Activated gamma-delta T cell treated with Interleukin-2 at 50 U/mL for 16 hours (primary cell): ENCODE results near the gene UBE2M.

Experiments used
- DNase-seq: peaks from one replicate; pipeline ENCODE4 v3.0.0-alpha.2; 2020

UBE2M gene

DNA sequence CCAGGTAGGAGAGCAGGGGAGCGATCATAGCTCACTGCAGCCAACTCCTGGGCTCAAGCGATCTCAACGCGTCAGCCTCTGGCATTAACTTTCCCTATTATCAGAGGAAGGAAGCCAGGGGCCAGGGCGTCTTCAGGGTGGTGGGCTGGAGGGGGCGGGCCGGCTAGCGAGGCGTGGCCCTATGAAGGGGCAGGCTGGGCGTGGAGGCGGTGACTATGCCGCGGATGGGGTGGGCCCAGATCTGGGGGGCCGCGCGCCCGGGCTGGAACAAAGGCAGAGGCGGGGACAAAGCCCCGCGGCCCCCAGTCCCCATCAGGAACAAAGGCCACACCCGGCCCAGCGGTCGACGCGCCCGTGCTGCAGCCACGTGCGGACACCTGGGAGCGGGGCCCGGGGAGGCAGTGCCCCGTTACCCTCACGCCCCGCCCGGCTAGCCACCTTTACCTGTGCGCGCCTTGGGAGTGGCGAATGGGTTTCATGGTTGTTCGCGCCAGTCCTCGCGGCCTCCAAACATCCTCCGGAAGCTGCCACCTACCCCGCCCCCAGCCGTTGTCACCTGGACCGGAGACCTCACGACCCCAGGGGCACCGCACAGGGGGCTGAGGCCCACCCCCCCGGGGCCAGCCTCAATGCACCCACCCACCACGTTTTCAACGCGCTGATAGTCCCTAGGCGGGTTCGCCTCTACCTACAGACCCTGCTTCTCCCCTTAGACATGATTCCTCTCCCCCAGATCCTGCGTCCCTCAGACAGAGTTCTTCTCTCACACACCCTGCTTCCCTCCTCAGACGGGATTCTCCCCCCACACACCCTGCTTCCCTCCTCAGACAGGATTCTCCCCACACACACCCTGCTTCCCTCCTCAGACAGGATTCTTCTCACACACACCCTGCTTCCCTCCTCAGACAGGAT is 19.9 kb downstream of the UBE2M start:
- DNase-seq: peak; percentile 48

GRCh38 chr19:58536852-58537798 is 21.3 kb downstream of the UBE2M start:
- no peak for DNase-seq

GRCh38 chr19:58535857-58536256 is 22.6 kb downstream of the UBE2M start:
- no peak for DNase-seq

DNA sequence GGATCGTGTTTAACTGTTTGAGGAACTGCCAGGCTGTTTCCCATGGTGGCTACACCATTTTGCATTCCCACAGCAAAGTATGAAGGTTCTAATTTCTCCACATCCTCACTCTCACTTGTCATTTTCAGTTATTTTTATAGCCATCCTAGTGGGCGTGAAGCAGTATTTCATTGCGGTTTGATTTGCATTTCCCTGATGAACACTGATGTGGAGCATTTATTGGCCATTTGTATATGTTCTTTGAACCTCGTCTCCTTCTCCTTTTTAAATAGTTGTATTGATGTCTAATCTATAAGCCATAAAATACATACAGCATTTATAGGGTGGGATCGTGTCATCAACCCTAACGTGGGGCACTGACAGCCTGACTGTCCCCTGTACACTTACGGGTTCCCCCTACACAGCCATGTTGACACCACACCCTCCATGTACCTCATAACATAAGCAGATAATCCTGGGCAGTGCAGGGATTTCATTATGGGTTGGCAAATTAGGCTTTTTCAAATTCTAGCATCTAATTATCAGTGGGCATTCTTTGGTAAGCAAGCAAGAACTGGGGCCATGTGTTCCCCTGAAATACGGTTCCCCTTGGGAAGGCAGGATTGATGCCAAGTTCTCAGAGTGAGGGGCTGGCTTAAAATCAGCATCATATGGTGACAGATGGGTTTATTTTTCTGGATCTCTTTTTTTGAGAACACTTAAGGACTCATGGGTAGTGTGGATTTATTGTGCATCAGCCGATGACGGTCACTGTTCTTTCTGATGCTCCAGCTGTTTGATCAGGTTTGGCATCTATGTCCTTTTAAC is 27.2 kb downstream of the UBE2M start:
- DNase-seq: no peak

- DNase-seq: no peak
Observed at GRCh38 chr19:58529405-58529804, 29.0 kb downstream of the UBE2M start.

DNA sequence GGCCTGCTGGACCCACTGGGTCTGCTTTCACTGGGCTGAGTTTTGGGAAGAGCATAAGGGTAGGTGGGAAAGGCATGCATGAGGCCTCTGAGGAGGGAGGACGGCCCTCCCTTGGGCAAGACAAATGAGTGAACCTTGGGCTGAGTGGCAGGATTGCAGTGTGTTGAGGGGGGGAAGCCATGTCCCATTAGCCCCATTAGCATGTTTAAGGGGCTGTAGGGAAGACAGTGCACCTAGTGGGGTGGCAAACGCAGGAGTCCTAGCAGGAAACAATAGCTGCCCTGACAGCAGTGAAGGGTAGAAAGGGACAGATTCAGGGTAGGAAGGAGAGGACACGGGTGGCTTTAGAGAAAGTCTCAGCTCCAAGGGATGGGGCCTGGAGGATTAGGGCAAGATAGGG is 35.7 kb downstream of the UBE2M start:
- no peak for DNase-seq

GRCh38 chr19:58521651-58522050 is 36.8 kb downstream of the UBE2M start:
- no peak for DNase-seq

DNA sequence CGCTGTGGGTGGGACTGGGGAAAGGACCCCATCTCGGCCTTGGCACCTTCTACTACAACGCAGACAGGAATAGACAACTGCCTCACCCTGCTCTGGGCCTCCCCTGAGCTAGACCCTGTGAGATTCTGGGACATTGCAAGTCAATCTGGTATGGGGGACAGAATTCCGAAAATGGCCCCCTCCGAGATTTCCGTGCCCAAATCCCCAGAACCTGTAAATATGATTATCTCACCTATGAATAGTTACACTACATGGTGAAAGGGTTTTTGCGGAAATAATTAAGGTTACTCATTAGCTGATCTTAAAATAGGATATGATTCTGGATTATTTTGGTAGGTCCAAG is 38.2 kb downstream of the UBE2M start:
- no peak for DNase-seq

GRCh38 chr19:58519355-58520256 is 38.8 kb downstream of the UBE2M start, which contains the start of gene ZBTB45:
TSS of gene ZBTB45 (minus strand) at chr19:58519810. CDS start at chr19:58517673, 2,137 bp downstream.
- DNase-seq: peak; percentile 83

DNA sequence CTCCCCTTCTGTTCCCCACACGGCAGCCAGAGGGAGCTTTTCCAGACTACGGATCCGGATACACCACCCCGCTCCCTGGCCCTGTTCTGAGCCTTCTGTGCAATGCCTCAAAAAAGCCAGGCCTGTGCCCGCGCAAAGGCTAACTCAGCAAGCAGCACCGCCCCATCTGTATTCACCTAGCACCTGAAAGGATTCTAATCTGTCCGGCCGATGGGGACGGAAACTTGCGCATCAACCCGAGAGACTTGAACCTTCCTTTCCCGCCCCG is 39.4 kb downstream of the UBE2M start:
- peak; percentile 44 for DNase-seq

DNA sequence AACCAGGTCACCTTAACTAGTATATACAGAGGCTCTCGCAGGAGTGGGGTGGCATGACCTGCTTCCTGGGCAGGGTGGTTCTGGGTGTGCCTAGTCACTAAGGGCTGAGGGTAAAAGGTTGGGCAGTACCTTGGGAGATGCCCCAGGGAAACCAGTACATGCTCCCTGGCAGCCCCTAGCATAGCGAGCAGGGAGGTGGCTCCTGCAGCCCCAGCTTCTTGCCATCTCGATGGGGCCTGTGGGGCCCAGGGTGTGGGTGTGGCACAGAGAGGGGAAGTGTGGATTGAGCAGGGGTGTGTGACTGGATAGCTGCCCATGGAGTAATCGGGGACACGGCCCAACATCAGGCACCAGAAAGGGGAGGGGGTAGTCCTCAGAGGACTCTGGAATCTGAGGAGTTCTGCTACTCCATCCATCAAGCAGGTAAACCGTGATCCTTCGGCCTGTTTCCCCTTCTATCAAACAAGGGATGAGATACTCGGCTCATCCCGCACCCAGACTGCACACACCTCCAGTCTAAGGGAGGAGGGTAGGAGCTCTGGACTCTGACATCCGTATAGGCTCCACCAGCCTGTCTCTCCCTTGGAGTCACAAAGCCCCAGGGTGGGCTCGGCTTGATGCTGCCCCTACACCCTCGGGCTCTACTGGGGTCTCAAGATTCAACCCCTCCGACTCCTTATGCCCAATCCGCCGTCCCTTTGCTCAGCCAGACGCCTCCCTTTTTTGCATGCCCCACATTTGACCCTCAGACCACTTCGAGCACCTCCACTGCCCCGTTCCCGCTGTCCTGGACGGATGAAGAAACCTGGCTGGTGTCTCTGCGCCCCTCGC is 39.9 kb downstream of the UBE2M start:
- no peak for DNase-seq

GRCh38 chr19:58516964-58517833 is 41.2 kb downstream of the UBE2M start:
- no peak for DNase-seq

GRCh38 chr19:58516246-58516836 is 42.1 kb downstream of the UBE2M start:
- DNase-seq: no peak

DNA sequence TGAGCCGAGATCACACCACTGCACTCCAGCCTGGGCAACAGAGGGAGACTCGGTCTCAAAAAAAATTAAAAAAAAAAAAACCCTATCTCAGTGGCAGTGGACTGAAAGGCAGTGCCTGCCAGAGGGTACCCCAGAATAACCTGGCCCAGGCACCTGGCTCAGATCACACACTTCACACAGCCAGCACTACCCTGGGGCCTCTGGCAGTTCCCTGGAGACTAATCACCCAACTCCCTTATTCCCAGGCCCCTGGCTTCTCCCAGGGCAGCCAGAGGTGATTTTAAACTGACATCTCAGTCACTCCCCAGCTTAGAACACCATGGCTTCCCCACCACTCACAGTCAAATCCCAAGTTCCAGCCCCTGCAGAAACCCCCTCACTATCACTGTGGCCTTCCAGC is 43.2 kb downstream of the UBE2M start:
- no peak for DNase-seq

DNA sequence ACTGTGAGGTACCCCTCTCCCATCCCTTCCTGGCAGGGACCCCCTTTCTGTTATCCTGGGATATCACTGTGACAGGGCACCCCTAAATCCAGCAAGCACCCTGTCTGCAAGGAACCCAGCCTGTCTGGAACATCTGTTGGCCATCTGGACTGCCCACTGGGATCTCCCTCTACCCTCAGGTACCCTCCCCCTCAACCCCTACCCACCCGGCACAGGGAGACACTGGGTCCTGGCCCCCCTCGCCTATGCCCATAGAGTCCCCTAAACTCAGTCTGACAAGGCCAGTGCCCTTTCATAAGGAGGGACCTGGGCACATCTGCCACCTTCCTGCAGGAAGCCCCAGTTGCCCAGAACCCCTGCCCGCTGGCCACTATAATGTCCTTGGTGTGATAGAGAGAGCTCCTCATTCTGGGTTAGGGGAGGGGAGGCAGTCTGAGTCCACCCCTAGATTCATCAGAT is 43.8 kb downstream of the UBE2M start:
- no peak for DNase-seq

DNA sequence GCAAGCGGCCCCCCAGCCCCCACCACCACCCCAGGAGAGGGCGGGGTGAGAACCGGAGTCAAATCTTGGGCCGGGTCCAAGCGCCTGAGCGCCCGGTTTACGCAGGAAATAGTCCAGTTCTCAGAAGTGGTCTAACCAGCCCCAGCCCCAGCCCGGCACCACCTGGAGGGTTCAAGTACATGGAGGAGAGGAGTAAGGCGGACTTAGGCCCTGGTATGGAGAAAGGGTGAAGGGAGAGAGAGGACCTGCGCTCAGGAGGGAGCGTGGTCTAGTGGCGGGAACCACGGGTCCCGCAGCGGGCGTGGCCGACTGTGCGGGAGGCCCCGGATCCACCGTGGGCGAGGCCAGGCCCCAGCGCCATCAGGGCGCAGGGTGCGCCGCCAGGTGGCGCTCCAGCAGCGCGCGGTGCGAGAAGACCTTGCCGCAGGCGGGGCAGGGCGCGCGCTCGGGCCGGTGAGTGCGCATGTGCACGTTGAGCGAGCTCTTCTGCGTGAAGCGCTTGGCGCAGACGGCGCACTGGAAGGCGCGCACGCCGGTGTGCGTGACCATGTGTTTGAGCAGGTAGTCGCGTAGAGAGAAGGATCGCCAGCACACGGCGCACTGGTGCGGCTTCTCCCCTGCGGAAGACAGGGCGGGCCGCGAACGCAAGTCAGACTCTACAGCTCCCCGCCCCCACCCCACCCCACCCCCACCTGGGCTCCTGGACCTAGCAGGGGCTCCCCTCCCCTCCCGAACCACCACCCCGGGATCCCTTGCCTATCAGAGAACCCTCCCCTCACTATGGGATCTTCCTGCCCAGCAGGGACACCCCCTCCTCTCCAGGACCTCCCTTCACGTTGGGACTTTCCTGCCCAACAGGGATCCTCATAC is 44.5 kb downstream of the UBE2M start:
- DNase-seq: peak; percentile 91

DNA sequence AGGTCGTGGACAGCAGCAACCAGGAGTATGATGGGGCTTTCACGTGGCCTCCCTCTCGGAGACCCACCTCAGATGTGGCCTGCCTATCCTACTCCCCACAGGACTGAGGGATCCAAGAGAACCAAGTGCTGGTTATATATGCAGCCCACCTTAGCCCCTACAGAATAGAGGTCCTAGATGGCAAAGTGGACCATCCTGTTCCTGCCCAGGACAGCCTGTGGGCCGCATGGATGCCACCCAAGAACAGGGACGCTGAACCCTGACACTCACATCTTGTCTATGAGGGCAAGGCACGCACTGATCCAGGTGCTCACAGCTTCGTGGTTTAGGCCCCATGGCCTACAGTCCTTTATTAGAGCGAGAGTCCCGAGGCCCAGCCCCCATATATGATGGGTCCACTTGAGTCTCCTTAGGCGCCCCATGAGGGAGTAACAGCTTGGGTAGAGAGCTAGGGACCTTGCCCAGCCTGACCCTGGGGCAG is 45.2 kb downstream of the UBE2M start:
- no peak for DNase-seq
